GM12878 (cell line): Measurements from ENCODE around the gene ARSA. TPM values are rescaled to one million over a fixed set of nuclear protein-coding genes. Genes with fewer than 3 reads are reported as not detected.

ENCODE experiments used
- ATAC-seq: fragments of 200-7000 bp; cut with Tn5 transposase; 3 replicates; pipeline ENCODE4 v1.9.1; 2020; ENCODE audit warnings: mild to moderate bottlenecking, moderate library complexity
- BruUV-seq: library from RNA; stranded (reverse); fragments of 400-500 nt; replicated peaks from 2 replicates; lab custom pipeline; 2021; lab: Mats Ljungman, UMichigan
- CTCF ChIA-PET: fragments of 300-600 bp; sonication (Branson Sonifier 250); formaldehyde crosslinking; extraction: SDS; loops from one replicate; lab custom pipeline; 2021; ENCODE audit warnings: inconsistent platforms; lab: Yijun Ruan, JAX
- POLR2A ChIA-PET: fragments of 350-600 bp; formaldehyde crosslinking; extraction: SDS; loops from one replicate; lab custom pipeline; 2021; ENCODE audit warnings: inconsistent platforms; lab: Charles Lee
- RAD21 ChIA-PET: fragments of 300-600 bp; sonication (Branson Sonifier 250); formaldehyde crosslinking; loops from one replicate; lab custom pipeline; 2023; ENCODE audit warnings: antibody characterized with exemption; ENCODE audit not compliant: unreplicated experiment; lab: Charles Lee
- SMC1A ChIA-PET: fragments of 300-600 bp; sonication (Branson Sonifier 250); formaldehyde crosslinking; loops from one replicate; lab custom pipeline; 2023; ENCODE audit not compliant: unreplicated experiment, uncharacterized antibody; lab: Charles Lee
- DNase-seq: peaks from one replicate; pipeline ENCODE4 v3.0.0-alpha.2; 2011; ENCODE audit warnings: low read depth, low spot score
- FAIRE-seq: peaks from 3 replicates; lab custom pipeline; 2011; peaks lifted over from hg19 to GRCh38; lab: Jason Lieb, UNC
- H2AFZ ChIP-seq: 2 replicates; pipeline ENCODE4 v1.6.0; 2011; ENCODE audit warnings: low read depth, low read length, control low read depth; ENCODE audit not compliant: control insufficient read depth
- H3K27ac ChIP-seq: 2 replicates; pipeline ENCODE4 v1.5.1; 2011; ENCODE audit warnings: control low read depth; ENCODE audit not compliant: control insufficient read depth, insufficient read depth
- H3K27me3 ChIP-seq, 2 experiments: replicated peaks in 1 of 2; 2 replicates each; pipeline versions ENCODE4 v1.6.0 to v1.6.1; 2011; ENCODE audit warnings: low read length in 1 of 2; ENCODE audit not compliant: control insufficient read depth in 2 of 2, insufficient read depth in 2 of 2
- H3K36me3 ChIP-seq, 2 experiments: 2 replicates each; pipeline ENCODE4 v1.5.1; 2011; ENCODE audit warnings: low read length in 1 of 2; ENCODE audit not compliant: control insufficient read depth in 2 of 2, insufficient read depth in 2 of 2
- H3K4me1 ChIP-seq: 2 replicates; pipeline ENCODE4 v1.6.1; 2011; ENCODE audit warnings: mild to moderate bottlenecking, low read length, moderate library complexity, mixed read lengths; ENCODE audit not compliant: control insufficient read depth, insufficient read depth
- H3K4me2 ChIP-seq: 2 replicates; pipeline ENCODE4 v1.6.0; 2011; ENCODE audit warnings: control low read depth; ENCODE audit not compliant: control insufficient read depth, insufficient read depth
- H3K4me3 ChIP-seq: fragments of 200-600 bp; sonication (generic); 2 replicates; pipeline ENCODE4 v1.5.1; 2016
- H3K79me2 ChIP-seq: 2 replicates; pipeline ENCODE4 v1.6.0; 2011; ENCODE audit warnings: low read length; ENCODE audit not compliant: control insufficient read depth, insufficient read depth
- H3K9ac ChIP-seq: 2 replicates; pipeline ENCODE4 v1.8.0; 2011; ENCODE audit warnings: low read length, control low read depth, mixed read lengths; ENCODE audit not compliant: control insufficient read depth, insufficient read depth
- H3K9me3 ChIP-seq: replicated peaks from 3 replicates; pipeline ENCODE4 v1.5.1; 2011; ENCODE audit warnings: mild to moderate bottlenecking, low read length; ENCODE audit not compliant: control insufficient read depth, insufficient read depth
- H4K20me1 ChIP-seq: 2 replicates; pipeline ENCODE4 v1.6.0; 2011; ENCODE audit not compliant: control insufficient read depth, insufficient read depth
- CEBPZ ChIP-seq: fragments of 150-350 bp; IDR thresholded peaks from 2 replicates; pipeline ENCODE4 v1.6.1; 2016; ENCODE audit warnings: low read depth, low read length
- EP300 ChIP-seq, 2 experiments: fragments of 150-350 bp in 1 of 2; IDR thresholded peaks; 2 replicates each; pipeline ENCODE4 v1.6.1; 2011 to 2012; ENCODE audit warnings: low read depth in 2 of 2, low read length in 2 of 2, borderline replicate concordance in 1 of 2, improper control_type of control experiment in 1 of 2, inconsistent platforms in 1 of 2; ENCODE audit not compliant: control insufficient read depth in 1 of 2
- FOS ChIP-seq: IDR thresholded peaks from 3 replicates; pipeline ENCODE4 v1.6.1; 2011; ENCODE audit warnings: borderline replicate concordance; ENCODE audit not compliant: insufficient read length; ENCODE audit errors: extremely low read depth
- FOXM1 ChIP-seq: IDR thresholded peaks from 2 replicates; pipeline ENCODE4 v1.6.1; 2012; ENCODE audit warnings: low read depth, mild to moderate bottlenecking, inconsistent platforms, low read length, moderate library complexity
- IRF3 ChIP-seq: fragments of 450-650 bp; IDR thresholded peaks from 2 replicates; pipeline ENCODE4 v1.6.1; 2014; ENCODE audit warnings: mild to moderate bottlenecking
- NBN ChIP-seq: fragments of 450-650 bp; IDR thresholded peaks from 2 replicates; pipeline ENCODE4 v1.6.1; 2016
- TBL1XR1 ChIP-seq: IDR thresholded peaks from 2 replicates; pipeline ENCODE4 v1.6.1; 2012; ENCODE audit warnings: low read depth, low read length, improper control_type of control experiment
- ZSCAN29 ChIP-seq: fragments of 450-650 bp; IDR thresholded peaks from 2 replicates; pipeline ENCODE4 v1.6.1; 2017; ENCODE audit warnings: mild to moderate bottlenecking, moderate library complexity
- WGBS: methylation state at CpG from one replicate; pipeline ENCODE4 v1.1.6; 2016; ENCODE audit warnings: low lambda C conversion rate; ENCODE audit not compliant: insufficient replicate concordance, insufficient coverage; ENCODE audit errors: missing lambda C conversion rate; 5-methylcytosine and 5-hydroxymethylcytosine counted together
- in situ Hi-C: fragments of 300-500 bp; cut with MboI; formaldehyde crosslinking; loops from 9 replicates; pipeline ENCODE4 v1.14.3; 2018; ENCODE audit warnings: mixed read lengths
- intact Hi-C: fragments of 100-400 bp; cut with micrococcal nuclease; formaldehyde crosslinking; loops from one replicate; pipeline ENCODE4 v1.14.2; 2022; ENCODE audit not compliant: unreplicated experiment
- polyA plus RNA-seq, 11 experiments: library from polyadenylated mRNA; depleted of rRNA in 4 of 11; unstranded in 6 of 11; stranded (reverse) in 5 of 11; fragments of >200 nt; fragmentation: Nextera tagmentation in 4 of 11; fragmentation: Illumina TruSeq in 1 of 11; extraction: Ambion mirVana in 4 of 11; extraction: Trizol in 1 of 11; gene quantifications; 1 replicate in 1 of 11; 2 replicates in 10 of 11; pipeline versions ENCODE4 v1.2.1 to v1.2.3, GENCODE V29; 2011 to 2016; ENCODE audit warnings: inconsistent platforms in 2 of 11, missing spikeins in 2 of 11, low read depth in 1 of 11
- total RNA-seq, 4 experiments: library from RNA; depleted of rRNA in 3 of 4; stranded (reverse); fragments of >200 nt in 3 of 4; fragmentation: Illumina TruSeq in 1 of 4; extraction: Trizol in 1 of 4; gene quantifications; 2 replicates each; pipeline versions ENCODE4 v1.2.1 to v1.2.3, GENCODE V29; 2013 to 2021

The ARSA gene
- total and polyA plus RNA-seq, 10 of the 15 experiments (the other 5 are each of a cell fraction or from before 2014, with no cell fraction given): 0.39 to 26.3 (median 9.8) TPM

- Histone ChIP-seq H3K36me3 (no peaks in the 10 kb centered on the region), H3K4me3 (no peak overlapping the region), H4K20me1 (no peaks in the 10 kb centered on the region), H3K4me1 (no peaks in the 10 kb centered on the region), H3K9me3 (no peaks in the 10 kb centered on the region; the same call in 2 of the 3 replicates), H3K9ac (no peak overlapping the region), H3K79me2 (no peaks in the 10 kb centered on the region), H3K27me3 (no peaks in the 10 kb centered on the region; a peak in 1 of 4 replicates), H2AFZ (no peak overlapping the region), H3K4me2 (no peak overlapping the region), H3K27ac (no peak overlapping the region)
- SMC1A ChIA-PET: no interaction called here
- no TSS peak for BruUV-seq
- DNase-seq: no peak
- FAIRE-seq: no peak
- POLR2A ChIA-PET: no interaction called here
- in situ Hi-C loops (no loop called here), intact Hi-C loops (no loop called here)
- CTCF ChIA-PET: no interaction called here
- RAD21 ChIA-PET: no interaction called here
- no peak for ATAC-seq
- no peak for TF ChIP-seq IRF3
- no peak for TF ChIP-seq TBL1XR1
- no peak for TF ChIP-seq FOXM1
- no peak for TF ChIP-seq CEBPZ
- no peak for TF ChIP-seq NBN
- no peak for TF ChIP-seq FOS
- no peak for TF ChIP-seq EP300 (IDR thresholded peaks at IDR 0.05; ENCODE audit: borderline replicate concordance in 1 of 2, control insufficient read depth in 1 of 2, low read depth in 2 of 2, low read length in 2 of 2)
- TF ChIP-seq ZSCAN29: no peak
- 84% methylated on average over 11 of the region's 11 CpGs for WGBS
Measured at GRCh38 chr22:50635591-50635990, 7.6 kb upstream of the ARSA start.
